Rectal smooth muscle tissue (tissue), 1 donor: ENCODE measurements around the gene TOX2.
A peak's percentile ranks its signal among the peaks of the same experiment; 100 is the strongest.

ENCODE experiments used
- H3K27ac ChIP-seq: one replicate; pipeline ENCODE4 v1.7.0; 2013; ENCODE audit warnings: low read depth, low read length, inconsistent platforms
- H3K27me3 ChIP-seq: one replicate; pipeline ENCODE4 v1.7.0; 2013; ENCODE audit warnings: low read length; ENCODE audit not compliant: control insufficient read depth, insufficient read depth
- H3K36me3 ChIP-seq: one replicate; pipeline ENCODE4 v1.7.0; 2013; ENCODE audit warnings: low read length; ENCODE audit not compliant: control insufficient read depth, insufficient read depth
- H3K4me1 ChIP-seq: one replicate; pipeline ENCODE4 v1.7.0; 2013; ENCODE audit warnings: low read length; ENCODE audit not compliant: control insufficient read depth, insufficient read depth
- H3K4me3 ChIP-seq: one replicate; pipeline ENCODE4 v1.7.0; 2013; ENCODE audit warnings: low read length
- H3K9ac ChIP-seq: one replicate; pipeline ENCODE4 v1.7.0; 2013; ENCODE audit warnings: low read length

The TOX2 gene

DNA sequence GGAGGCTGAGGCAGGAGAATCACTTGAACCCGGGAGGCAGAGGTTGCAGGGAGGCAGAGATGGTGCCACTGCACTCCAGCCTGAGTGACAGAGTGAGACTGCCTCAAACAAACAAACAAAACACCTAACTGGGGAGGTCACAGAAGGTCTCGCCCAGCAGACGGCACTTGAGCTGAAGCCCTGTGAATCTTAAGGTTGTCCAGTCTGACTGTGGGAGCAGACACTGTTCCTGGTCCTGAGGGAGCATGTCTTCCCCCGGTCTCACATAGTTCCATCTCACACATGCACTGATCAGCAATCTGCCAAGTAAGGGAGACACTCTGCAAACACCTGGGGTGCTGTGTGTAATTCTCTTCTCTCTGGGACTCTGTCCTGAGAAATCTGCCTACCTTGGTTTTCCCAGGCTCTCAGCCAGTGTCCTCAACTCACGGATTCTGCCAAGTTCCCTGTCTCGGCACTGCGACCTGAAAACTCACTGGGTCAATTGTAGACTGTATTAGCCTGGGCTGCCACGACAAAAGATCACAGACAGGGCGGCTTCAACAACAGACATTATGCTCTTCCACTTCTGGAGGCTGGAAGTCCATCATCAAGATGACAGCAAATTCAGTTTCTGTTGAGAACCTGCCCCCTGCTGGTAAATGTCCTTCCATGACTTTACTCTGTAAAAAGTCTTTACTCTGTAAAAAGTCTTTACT, 178.0 kb downstream of the TOX2 start:
- H3K4me3 ChIP-seq: no peak overlapping the region
- no peaks in the 10 kb centered on the region for H3K36me3 ChIP-seq
- H3K4me1 ChIP-seq: no peaks in the 10 kb centered on the region
- no peak overlapping the region for H3K27ac ChIP-seq
- no peak overlapping the region for H3K9ac ChIP-seq
- no peaks in the 10 kb centered on the region for H3K27me3 ChIP-seq

DNA sequence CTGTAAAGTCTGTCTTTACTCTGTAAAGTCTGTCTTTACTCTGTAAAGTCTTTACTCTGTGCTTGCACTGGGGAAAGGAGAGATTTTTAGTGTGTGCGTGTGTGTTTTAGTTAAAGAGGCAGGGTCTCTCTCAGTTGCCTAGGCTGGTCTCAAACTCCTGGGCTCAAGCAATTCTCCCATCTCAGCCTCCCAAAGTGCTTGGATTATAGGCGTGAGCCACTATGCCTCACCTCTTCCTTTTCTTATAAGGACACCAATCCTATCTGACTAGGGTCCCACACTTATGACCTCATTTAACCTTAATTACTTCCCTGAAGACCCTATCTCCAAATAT, 178.6 kb downstream of the TOX2 start:
- Histone ChIP-seq H3K4me1 (no peaks in the 10 kb centered on the region), H3K36me3 (no peaks in the 10 kb centered on the region), H3K9ac (no peak overlapping the region), H3K27me3 (no peaks in the 10 kb centered on the region), H3K4me3 (no peak overlapping the region), H3K27ac (no peak overlapping the region)

DNA sequence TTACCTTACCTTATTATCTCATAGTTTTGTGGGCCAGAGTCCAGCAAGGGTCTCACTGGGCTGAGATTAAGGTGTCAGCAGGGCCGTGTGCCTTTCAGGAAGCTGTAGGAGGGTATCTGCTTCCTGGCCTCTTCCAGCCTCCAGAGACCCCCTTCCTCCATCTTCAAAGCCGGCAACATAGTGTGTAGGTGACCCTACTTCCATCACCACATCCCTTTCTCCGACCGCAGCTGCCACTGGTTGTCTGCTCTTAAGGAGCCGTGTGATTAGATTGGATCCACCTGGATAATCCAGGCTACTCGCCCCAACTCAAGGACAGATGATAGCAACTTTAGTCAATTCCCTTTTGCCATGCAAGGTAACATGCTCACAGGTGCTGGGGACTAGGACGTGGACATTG, 181.2 kb downstream of the TOX2 start:
- Histone ChIP-seq H3K4me1 (no peaks in the 10 kb centered on the region), H3K9ac (no peak overlapping the region), H3K27me3 (no peaks in the 10 kb centered on the region), H3K36me3 (no peaks in the 10 kb centered on the region), H3K4me3 (no peak overlapping the region), H3K27ac (no peak overlapping the region)

DNA sequence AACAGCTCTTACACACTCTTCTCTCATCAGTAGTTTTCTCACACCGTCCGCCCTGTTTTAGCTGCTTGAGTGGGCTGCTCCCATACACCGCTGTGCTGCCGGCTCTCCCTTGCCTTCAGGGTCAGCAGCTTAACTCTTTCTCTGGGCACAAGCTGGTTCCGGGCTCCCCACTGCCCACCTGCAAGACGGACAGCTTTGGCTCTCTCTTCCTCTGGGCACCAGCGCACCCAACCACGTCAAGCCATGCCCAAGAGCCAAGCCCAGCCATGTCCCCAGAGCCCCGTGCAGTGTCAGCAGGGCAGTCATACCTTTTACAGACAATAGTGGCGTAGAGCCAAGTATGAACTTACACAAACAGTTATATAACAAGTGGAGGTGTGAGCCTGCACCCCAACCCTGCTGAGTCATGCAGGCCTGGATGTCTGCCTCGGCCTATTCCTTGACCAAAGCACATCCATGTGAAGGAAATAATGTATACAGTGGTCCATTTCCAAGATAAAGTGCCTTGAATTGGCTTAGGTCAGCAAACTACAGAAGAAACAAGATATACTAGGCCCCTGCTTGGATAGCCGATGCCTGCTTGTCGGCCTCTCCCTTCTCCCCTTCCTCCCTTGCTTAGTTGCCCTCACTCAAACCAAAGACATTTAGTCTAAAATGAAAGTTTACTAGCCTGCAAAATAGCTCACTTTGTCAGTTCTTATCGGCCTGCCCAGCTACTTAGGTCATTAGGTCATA, 183.0 kb downstream of the TOX2 start:
- Histone ChIP-seq H3K27me3 (no peaks in the 10 kb centered on the region), H3K4me1 (no peaks in the 10 kb centered on the region), H3K27ac (peak overlapping the region; percentile 8), H3K4me3 (no peak overlapping the region), H3K9ac (no peak overlapping the region), H3K36me3 (no peaks in the 10 kb centered on the region)

DNA sequence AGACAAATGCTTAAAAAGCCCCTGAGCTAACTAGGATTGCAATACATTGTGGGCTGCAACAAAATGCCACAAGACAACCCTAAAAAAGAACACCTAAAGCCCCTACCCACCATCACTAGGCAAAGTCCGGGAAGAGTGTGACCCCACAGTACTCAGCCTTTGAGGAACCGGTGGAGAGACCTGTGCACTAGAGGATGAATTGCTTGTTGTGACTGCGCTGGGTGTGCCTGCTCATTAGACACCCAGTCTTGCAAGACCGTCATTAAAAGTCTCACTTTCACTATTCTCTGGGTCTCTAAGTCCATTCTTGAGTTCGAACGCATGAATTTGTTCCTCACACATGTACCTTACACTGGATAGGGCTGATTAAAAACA, 183.6 kb downstream of the TOX2 start:
- no peaks in the 10 kb centered on the region for H3K4me1 ChIP-seq
- H3K4me3 ChIP-seq: no peak overlapping the region
- no peaks in the 10 kb centered on the region for H3K36me3 ChIP-seq
- H3K27me3 ChIP-seq: no peaks in the 10 kb centered on the region
- no peak overlapping the region for H3K9ac ChIP-seq
- no peak overlapping the region for H3K27ac ChIP-seq

DNA sequence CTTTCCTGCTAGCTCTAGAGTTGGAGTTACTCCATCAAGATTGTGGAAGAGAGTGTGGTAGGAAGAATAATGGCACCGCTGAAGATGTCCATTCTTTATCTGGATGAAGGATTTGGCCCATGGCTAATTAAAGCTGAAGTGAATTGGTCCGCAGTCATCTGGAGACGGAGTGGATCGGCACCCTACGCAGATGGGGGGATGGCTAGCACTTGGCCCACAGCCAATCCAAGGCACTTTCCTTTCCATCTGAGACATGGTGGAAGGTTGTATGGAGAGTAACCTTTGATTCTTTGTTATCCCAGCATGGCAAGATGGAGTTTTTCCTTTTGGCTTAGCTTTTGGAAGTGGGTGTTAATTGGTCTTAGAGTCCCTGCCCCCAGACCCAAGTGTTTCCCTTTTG, 184.0 kb downstream of the TOX2 start:
- H3K4me3 ChIP-seq: no peak overlapping the region
- H3K4me1 ChIP-seq: no peaks in the 10 kb centered on the region
- no peaks in the 10 kb centered on the region for H3K36me3 ChIP-seq
- H3K27ac ChIP-seq: no peak overlapping the region
- H3K27me3 ChIP-seq: no peaks in the 10 kb centered on the region
- no peak overlapping the region for H3K9ac ChIP-seq

DNA sequence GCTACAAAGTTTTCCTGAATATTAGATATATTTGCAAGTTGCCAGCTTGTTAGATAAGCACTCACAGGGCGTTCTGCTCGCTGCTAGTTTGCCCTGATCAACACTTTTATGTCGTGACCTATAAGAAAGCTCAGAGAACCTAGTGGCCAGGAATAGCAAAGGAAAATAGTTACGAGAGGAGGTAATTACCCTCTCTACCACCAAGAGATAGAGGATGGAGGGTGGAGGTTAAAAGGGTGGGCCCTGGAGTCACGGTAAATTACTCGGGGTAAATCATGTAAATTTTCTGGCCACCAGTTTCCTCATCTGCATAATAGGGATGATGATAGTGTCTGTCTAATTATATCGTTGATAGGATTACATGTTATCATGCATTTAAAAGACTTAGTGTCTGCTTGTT, 185.2 kb downstream of the TOX2 start:
- Histone ChIP-seq H3K4me1 (no peaks in the 10 kb centered on the region), H3K36me3 (no peaks in the 10 kb centered on the region), H3K4me3 (no peak overlapping the region), H3K27me3 (no peaks in the 10 kb centered on the region), H3K27ac (no peak overlapping the region), H3K9ac (no peak overlapping the region)

DNA sequence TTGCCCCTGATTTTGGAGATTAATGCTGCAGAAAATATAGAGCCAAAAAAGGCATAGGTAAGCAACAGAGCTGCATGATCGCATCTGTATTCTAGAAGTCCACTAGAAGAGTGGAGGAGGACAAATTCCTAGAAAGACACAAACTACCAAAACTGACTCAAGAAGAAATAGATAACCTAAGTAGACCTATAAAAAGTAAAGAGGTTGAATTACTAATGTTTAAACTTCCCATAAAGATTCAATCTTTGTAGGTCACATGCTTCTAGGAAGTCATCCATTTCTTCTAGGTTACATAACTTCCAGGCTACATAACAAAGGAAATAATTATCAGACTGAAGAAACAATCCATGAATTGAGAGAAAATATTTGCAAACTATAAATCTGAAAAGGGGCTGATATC, 187.9 kb downstream of the TOX2 start:
- Histone ChIP-seq H3K9ac (no peak overlapping the region), H3K4me1 (no peaks in the 10 kb centered on the region), H3K36me3 (no peaks in the 10 kb centered on the region), H3K27me3 (no peaks in the 10 kb centered on the region), H3K4me3 (no peak overlapping the region), H3K27ac (no peak overlapping the region)

DNA sequence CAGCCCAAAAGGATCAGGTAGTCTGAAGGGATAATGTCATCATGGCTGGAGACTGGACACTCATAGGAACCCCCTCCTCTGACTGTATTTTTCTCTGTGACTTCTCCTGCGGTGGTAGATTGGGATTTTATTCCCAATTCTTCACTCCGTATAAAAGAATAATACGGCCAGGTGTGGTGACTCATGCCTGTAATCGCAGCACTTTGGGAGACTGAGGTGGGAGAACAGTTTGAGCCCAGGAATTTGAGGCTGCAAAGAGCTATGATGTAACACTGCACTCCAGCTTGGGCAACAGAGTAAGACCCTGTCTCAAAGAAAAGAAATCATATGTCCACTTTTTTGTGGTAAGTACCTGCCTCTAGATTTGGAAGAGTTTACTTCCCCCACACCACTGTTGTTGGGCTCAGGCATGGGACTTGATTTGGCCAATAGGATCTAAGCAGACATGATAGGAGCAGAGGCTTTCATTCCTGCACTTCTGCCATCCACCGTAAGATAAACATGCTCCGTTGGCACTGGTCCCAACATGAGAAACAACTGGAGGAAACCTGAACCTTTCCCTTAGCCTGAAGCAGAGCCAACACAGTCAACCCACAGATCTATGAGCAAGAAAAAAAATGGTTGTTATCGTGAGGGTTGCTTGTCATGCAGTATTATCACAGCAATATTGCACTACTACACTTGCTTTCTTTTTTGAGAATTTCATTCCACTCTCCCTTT, 190.3 kb downstream of the TOX2 start:
- no peaks in the 10 kb centered on the region for H3K27me3 ChIP-seq
- no peak overlapping the region for H3K27ac ChIP-seq
- no peaks in the 10 kb centered on the region for H3K4me1 ChIP-seq
- H3K9ac ChIP-seq: no peak overlapping the region
- H3K36me3 ChIP-seq: no peaks in the 10 kb centered on the region
- no peak overlapping the region for H3K4me3 ChIP-seq

DNA sequence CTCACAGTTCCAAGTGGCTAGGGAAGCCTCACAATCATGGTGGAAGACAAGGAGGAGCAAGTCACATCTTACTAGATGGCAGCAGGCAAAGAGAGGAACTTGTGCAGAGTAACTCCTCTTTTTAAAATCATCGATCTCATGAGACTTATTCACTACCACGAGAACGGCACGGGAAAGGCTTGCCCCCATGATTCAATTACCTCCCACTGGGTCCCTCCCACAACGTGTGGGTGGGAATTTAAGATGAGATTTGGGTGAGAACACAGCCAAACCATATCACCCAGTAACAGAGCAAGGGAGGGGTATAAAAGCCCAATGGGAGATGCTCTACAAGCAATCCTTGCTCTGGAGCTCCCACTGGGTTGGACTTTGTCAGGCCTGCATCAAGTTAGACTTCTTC, 192.0 kb downstream of the TOX2 start:
- Histone ChIP-seq H3K27ac (no peak overlapping the region), H3K4me1 (peaks cover 2% of the 10 kb centered on the region), H3K9ac (no peak overlapping the region), H3K36me3 (no peaks in the 10 kb centered on the region), H3K27me3 (peaks cover under 1% of the 10 kb centered on the region), H3K4me3 (no peak overlapping the region)

DNA sequence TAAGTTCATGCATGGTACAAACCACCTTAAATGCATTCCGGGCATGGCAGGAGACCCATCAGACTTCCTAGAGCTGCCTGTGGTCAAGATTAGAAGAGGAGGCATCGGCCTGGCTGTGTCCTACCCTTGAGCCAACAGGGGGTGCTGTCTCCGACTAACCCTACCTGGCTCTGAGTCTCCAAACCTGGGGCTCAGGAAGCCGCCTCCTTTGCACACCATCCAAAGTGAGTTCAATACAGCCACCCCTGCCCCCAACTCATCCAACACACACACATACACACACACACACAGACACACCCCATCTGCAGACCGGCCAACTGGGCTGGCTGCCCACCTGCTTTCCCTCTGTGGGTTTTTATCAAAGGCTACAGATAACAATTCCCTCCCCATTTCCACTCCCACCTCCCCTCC, 195.3 kb downstream of the TOX2 start:
- Histone ChIP-seq H3K36me3 (peaks cover 3% of the 10 kb centered on the region), H3K9ac (no peak overlapping the region), H3K27me3 (peaks cover 1% of the 10 kb centered on the region), H3K27ac (no peak overlapping the region), H3K4me3 (no peak overlapping the region), H3K4me1 (peaks cover 10% of the 10 kb centered on the region)

DNA sequence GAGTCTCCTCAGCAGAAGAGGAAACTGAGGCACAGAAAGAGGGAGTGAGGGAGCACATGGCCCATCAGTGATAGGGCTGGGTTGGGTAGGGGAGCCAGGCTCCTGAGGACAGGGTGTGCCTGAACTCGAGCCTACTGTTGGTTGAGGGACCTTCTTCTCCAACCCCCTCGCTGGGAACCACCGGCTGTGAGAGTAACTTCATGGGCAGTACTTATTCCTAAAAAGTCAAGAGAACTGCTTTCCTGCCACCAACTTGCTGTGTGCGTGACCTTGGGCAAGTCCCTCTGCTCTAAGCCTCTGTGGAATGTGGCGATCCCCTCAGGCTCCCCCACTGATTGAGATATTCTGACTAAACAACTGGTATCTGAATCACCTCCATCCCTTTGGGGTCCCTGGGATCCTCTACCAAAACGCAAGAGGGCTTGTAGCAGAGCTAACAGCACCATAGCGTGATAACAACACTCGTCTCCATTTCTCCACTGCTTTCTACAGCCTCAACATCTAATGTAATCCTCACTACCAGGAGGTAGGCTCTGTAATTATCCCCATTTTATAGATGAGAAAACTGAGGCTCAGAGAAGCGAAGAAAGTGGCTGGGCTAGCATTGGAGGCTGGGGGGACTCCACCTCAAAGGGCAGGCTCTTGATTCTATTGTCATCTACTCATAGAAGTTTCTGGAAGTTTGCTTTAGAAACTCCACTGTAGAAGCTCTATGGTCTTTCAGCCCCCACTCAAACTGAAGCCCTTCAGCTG, 196.3 kb downstream of the TOX2 start:
- Histone ChIP-seq H3K36me3 (peaks cover 4% of the 10 kb centered on the region), H3K9ac (no peak overlapping the region), H3K27ac (peak overlapping the region; percentile 57), H3K4me3 (no peak overlapping the region), H3K27me3 (peaks cover 1% of the 10 kb centered on the region), H3K4me1 (peaks cover 10% of the 10 kb centered on the region)
